Neuronal stem cell (in vitro differentiated cells): Measurements from ENCODE around the gene SLC18B1.
A peak's percentile ranks its signal among the peaks of the same experiment; 100 is the strongest.
"Not testable (repeated sequence)": the region's sequence is repeated elsewhere in the genome, so short reads cannot be mapped to it uniquely, and the experiment has no call there.

ENCODE experiments used
- DNase-seq: peaks from one replicate; pipeline ENCODE4 v3.0.0-alpha.2; 2013; ENCODE audit warnings: low spot score
- H2AFZ ChIP-seq: one replicate; pipeline ENCODE4 v1.6.1; 2013; ENCODE audit warnings: mild to moderate bottlenecking, low read length, inconsistent platforms
- H2AK5ac ChIP-seq: 2 replicates; pipeline ENCODE4 v1.6.1; 2013; ENCODE audit warnings: low read depth, mild to moderate bottlenecking, inconsistent platforms, low read length, moderate library complexity, mixed read lengths
- H2BK120ac ChIP-seq: 2 replicates; pipeline ENCODE4 v1.6.1; 2013; ENCODE audit warnings: low read depth, mild to moderate bottlenecking, inconsistent platforms, low read length, moderate library complexity, mixed read lengths
- H2BK12ac ChIP-seq: one replicate; pipeline ENCODE4 v1.6.1; 2013; ENCODE audit warnings: low read length, inconsistent platforms
- H2BK15ac ChIP-seq: 2 replicates; pipeline ENCODE4 v1.6.1; 2013; ENCODE audit warnings: mild to moderate bottlenecking, low read length, inconsistent platforms, mixed read lengths
- H2BK5ac ChIP-seq: one replicate; pipeline ENCODE4 v1.6.1; 2013; ENCODE audit warnings: inconsistent platforms, mild to moderate bottlenecking, low read length, moderate library complexity
- H3K14ac ChIP-seq: one replicate; pipeline ENCODE4 v1.6.1; 2013; ENCODE audit warnings: low read length, inconsistent platforms
- H3K18ac ChIP-seq: 2 replicates; pipeline ENCODE4 v1.6.1; 2013; ENCODE audit warnings: low read length, inconsistent platforms
- H3K23ac ChIP-seq: 2 replicates; pipeline ENCODE4 v1.6.1; 2013; ENCODE audit warnings: low read depth, mild to moderate bottlenecking, mixed read lengths, low read length, inconsistent platforms; ENCODE audit not compliant: poor library complexity
- H3K27ac ChIP-seq: replicated peaks from 3 replicates; pipeline ENCODE4 v1.5.1; 2013; ENCODE audit warnings: low read length, inconsistent platforms
- H3K27me3 ChIP-seq, 3 experiments: 2 replicates each; pipeline ENCODE4 v1.6.1; 2013; ENCODE audit warnings: low read length in 3 of 3, mild to moderate bottlenecking in 2 of 3, inconsistent platforms in 1 of 3, low read depth in 1 of 3, mixed read lengths in 1 of 3, moderate library complexity in 1 of 3; ENCODE audit not compliant: control insufficient read depth in 3 of 3, insufficient read depth in 3 of 3
- H3K36me3 ChIP-seq, 2 donors: replicated peaks in 1 of 2; 2 replicates each; pipeline ENCODE4 v1.6.1; 2013; ENCODE audit warnings: low read length in 2 of 2; ENCODE audit not compliant: control insufficient read depth in 2 of 2, insufficient read depth in 2 of 2
- H3K4ac ChIP-seq: 2 replicates; pipeline ENCODE4 v1.6.1; 2013; ENCODE audit warnings: inconsistent platforms, mild to moderate bottlenecking, low read length, moderate library complexity
- H3K4me1 ChIP-seq, 2 donors: 1 replicate in 1 of 2; 2 replicates in 1 of 2; pipeline ENCODE4 v1.6.1; 2013; ENCODE audit warnings: low read length in 2 of 2, low read depth in 1 of 2; ENCODE audit not compliant: control insufficient read depth in 2 of 2, insufficient read depth in 1 of 2
- H3K4me2 ChIP-seq: one replicate; pipeline ENCODE4 v1.6.1; 2013; ENCODE audit warnings: mild to moderate bottlenecking, low read length, inconsistent platforms; ENCODE audit not compliant: insufficient read depth, poor library complexity, severe bottlenecking
- H3K4me3 ChIP-seq, 2 donors: 2 replicates each; pipeline ENCODE4 v1.5.1; 2013; ENCODE audit warnings: low read length in 2 of 2, mild to moderate bottlenecking in 2 of 2, inconsistent platforms in 1 of 2, moderate library complexity in 1 of 2
- H3K79me1 ChIP-seq: one replicate; pipeline ENCODE4 v1.6.1; 2013; ENCODE audit warnings: low read depth, mild to moderate bottlenecking, inconsistent platforms, low read length, moderate library complexity
- H3K9ac ChIP-seq: one replicate; pipeline ENCODE4 v1.6.1; 2013; ENCODE audit warnings: mild to moderate bottlenecking, low read depth, low read length, inconsistent platforms; ENCODE audit not compliant: poor library complexity
- H3K9me3 ChIP-seq, 2 donors: replicated peaks in 1 of 2; 2 replicates each; pipeline versions ENCODE3 to v1.6.1; 2013; ENCODE audit warnings: low read length in 2 of 2, mild to moderate bottlenecking in 2 of 2, inconsistent platforms in 1 of 2, low read depth in 1 of 2, mixed read lengths in 1 of 2, moderate library complexity in 1 of 2; ENCODE audit not compliant: control insufficient read depth in 2 of 2, insufficient read depth in 1 of 2
- H4K8ac ChIP-seq: one replicate; pipeline ENCODE4 v1.6.1; 2013; ENCODE audit warnings: low read depth, mild to moderate bottlenecking, inconsistent platforms, low read length, moderate library complexity
- H4K91ac ChIP-seq: one replicate; pipeline ENCODE4 v1.6.1; 2013; ENCODE audit warnings: low read length, low read depth, mild to moderate bottlenecking, inconsistent platforms; ENCODE audit not compliant: poor library complexity
- WGBS, 2 donors: extraction: QIAGEN DNeasy Blood & Tissue Kit; methylation state at CpG; one replicate each; pipeline ENCODE4 v1.1.7; 2013; ENCODE audit warnings: missing lambda C conversion rate in 2 of 2, mixed read lengths in 1 of 2; ENCODE audit not compliant: insufficient read length in 2 of 2, insufficient replicate concordance in 1 of 2; ENCODE audit errors: extremely low coverage in 2 of 2; 5-methylcytosine and 5-hydroxymethylcytosine counted together

The SLC18B1 gene

GRCh38 chr6:132777881-132778280, 20.6 kb downstream of the SLC18B1 start:
- not testable (repeated sequence) for H3K14ac ChIP-seq, H2BK120ac ChIP-seq, H3K4me3 ChIP-seq, H3K27me3 ChIP-seq, H2BK12ac ChIP-seq, H3K4me1 ChIP-seq, H3K18ac ChIP-seq, H3K9me3 ChIP-seq, H4K91ac ChIP-seq, H4K8ac ChIP-seq, H3K4me2 ChIP-seq, H3K36me3 ChIP-seq, H3K27ac ChIP-seq, H3K9ac ChIP-seq, H3K23ac ChIP-seq, H3K4ac ChIP-seq, H3K79me1 ChIP-seq, H2AFZ ChIP-seq, H2BK5ac ChIP-seq, H2BK15ac ChIP-seq, DNase-seq, H2AK5ac ChIP-seq
- no CpG with 5 or more reads among the region's 8 CpGs for WGBS, 2 donors

GRCh38 chr6:132768051-132768517, 30.4 kb downstream of the SLC18B1 start:
- H3K27ac ChIP-seq: no peak overlapping the region
- H3K9ac ChIP-seq: no peak overlapping the region
- no peaks in the 10 kb centered on the region for H3K4me1 ChIP-seq
- no peak overlapping the region for H3K14ac ChIP-seq
- no peak overlapping the region for H3K4ac ChIP-seq
- H3K23ac ChIP-seq: no peak overlapping the region
- H3K9me3 ChIP-seq: no peaks in the 10 kb centered on the region
- peak overlapping the region; percentile 60 for H3K4me2 ChIP-seq
- WGBS, 2 donors: no CpG with 5 or more reads among the region's 6 CpGs
- H3K79me1 ChIP-seq: no peaks in the 10 kb centered on the region
- peak; percentile 29 for DNase-seq
- H4K91ac ChIP-seq: no peak overlapping the region
- no peak overlapping the region for H2BK15ac ChIP-seq
- H2AK5ac ChIP-seq: no peak overlapping the region
- H3K36me3 ChIP-seq: no peaks in the 10 kb centered on the region
- H4K8ac ChIP-seq: no peak overlapping the region
- H2BK120ac ChIP-seq: no peak overlapping the region
- H3K18ac ChIP-seq: peak overlapping the region; percentile 72
- H3K4me3 ChIP-seq: peak overlapping the region in 1 of 2 donors; percentile 16
- H3K27me3 ChIP-seq: no peaks in the 10 kb centered on the region
- H2AFZ ChIP-seq: peak overlapping the region; percentile 49
- no peak overlapping the region for H2BK12ac ChIP-seq
- H2BK5ac ChIP-seq: no peak overlapping the region

- no peak overlapping the region for H3K18ac ChIP-seq
- H2BK12ac ChIP-seq: no peak overlapping the region
- H3K9ac ChIP-seq: no peak overlapping the region
- H3K4me2 ChIP-seq: no peak overlapping the region
- no peak overlapping the region for H2BK120ac ChIP-seq
- no peaks in the 10 kb centered on the region for H3K79me1 ChIP-seq
- no peak overlapping the region for H3K4me3 ChIP-seq
- no peak for DNase-seq
- H3K9me3 ChIP-seq: no peaks in the 10 kb centered on the region
- no peak overlapping the region for H3K27ac ChIP-seq
- H3K27me3 ChIP-seq: no peaks in the 10 kb centered on the region
- H2BK15ac ChIP-seq: no peak overlapping the region
- H2AK5ac ChIP-seq: no peak overlapping the region
- H3K23ac ChIP-seq: no peak overlapping the region
- H3K36me3 ChIP-seq: no peaks in the 10 kb centered on the region
- H3K4me1 ChIP-seq: no peaks in the 10 kb centered on the region
- no peak overlapping the region for H2AFZ ChIP-seq
- no peak overlapping the region for H3K14ac ChIP-seq
- H4K91ac ChIP-seq: no peak overlapping the region
- no peak overlapping the region for H2BK5ac ChIP-seq
- WGBS, 2 donors: no CpG with 5 or more reads among the region's 1 CpG
- H3K4ac ChIP-seq: no peak overlapping the region
- H4K8ac ChIP-seq: no peak overlapping the region
These were observed 32.9 kb downstream of the SLC18B1 start for GRCh38 chr6:132765560-132765959.

GRCh38 chr6:132764370-132764769, 34.1 kb downstream of the SLC18B1 start:
- no peak overlapping the region for H3K23ac ChIP-seq
- H3K27me3 ChIP-seq: no peaks in the 10 kb centered on the region
- H3K36me3 ChIP-seq: no peaks in the 10 kb centered on the region
- no peak overlapping the region for H3K4me3 ChIP-seq
- no peak overlapping the region for H4K8ac ChIP-seq
- H2BK5ac ChIP-seq: no peak overlapping the region
- no peak overlapping the region for H3K27ac ChIP-seq
- H3K4me1 ChIP-seq: no peaks in the 10 kb centered on the region
- no peak for DNase-seq
- no peaks in the 10 kb centered on the region for H3K79me1 ChIP-seq
- H2AK5ac ChIP-seq: no peak overlapping the region
- H2AFZ ChIP-seq: peak overlapping the region; percentile 15
- no peak overlapping the region for H3K18ac ChIP-seq
- H3K14ac ChIP-seq: no peak overlapping the region
- H3K9ac ChIP-seq: no peak overlapping the region
- H4K91ac ChIP-seq: no peak overlapping the region
- H2BK120ac ChIP-seq: no peak overlapping the region
- H3K9me3 ChIP-seq: no peaks in the 10 kb centered on the region
- H3K4ac ChIP-seq: no peak overlapping the region
- no peak overlapping the region for H2BK12ac ChIP-seq
- no peak overlapping the region for H3K4me2 ChIP-seq
- H2BK15ac ChIP-seq: no peak overlapping the region
